Prostate gland (tissue), 2 donors: ENCODE measurements around the gene XRCC3. TPM values are rescaled to one million over a fixed set of nuclear protein-coding genes. Genes with fewer than 3 reads are reported as not detected.

ENCODE experiments used
- DNase-seq: peaks from one replicate; pipeline ENCODE4 v3.0.0-alpha.2; 2019; ENCODE audit warnings: low spot score
- H3K27ac ChIP-seq, 2 donors: fragments of 200-600 bp; sonication (generic); 2 replicates each; pipeline ENCODE4 v1.5.1; 2017 to 2019
- H3K27me3 ChIP-seq: fragments of 200-600 bp; sonication (generic); replicated peaks from 2 replicates; pipeline ENCODE4 v1.5.1; 2019; ENCODE audit not compliant: insufficient read depth
- H3K36me3 ChIP-seq, 2 donors: fragments of 200-600 bp; sonication (generic); 1 replicate in 1 of 2; 2 replicates in 1 of 2; pipeline versions ENCODE4 v1.5.1 to v1.8.1; 2017 to 2019
- H3K4me1 ChIP-seq: fragments of 200-600 bp; sonication (generic); replicated peaks from 2 replicates; pipeline ENCODE4 v1.5.1; 2019
- H3K4me3 ChIP-seq, 2 donors: fragments of 200-600 bp; sonication (generic); 2 replicates each; pipeline ENCODE4 v1.5.1; 2017 to 2019
- H3K9me3 ChIP-seq: fragments of 200-600 bp; sonication (generic); 2 replicates; pipeline ENCODE4 v1.5.1; 2017
- POLR2A ChIP-seq: fragments of 450-650 bp; IDR thresholded peaks from one replicate; pipeline ENCODE4 v1.6.1; 2016; ENCODE audit warnings: antibody characterized with exemption, mild to moderate bottlenecking
- POLR2AphosphoS5 ChIP-seq: sonication (generic); formaldehyde crosslinking; IDR thresholded peaks from one replicate; pipeline ENCODE4 v1.6.1; 2017; ENCODE audit warnings: antibody characterized with exemption
- WGBS: methylation state at CpG from one replicate; pipeline ENCODE4 v1.1.5; 2018; 5-methylcytosine and 5-hydroxymethylcytosine counted together
- intact Hi-C: fragments of 100-400 bp; cut with DNase I; formaldehyde crosslinking; loops from one replicate; pipeline ENCODE4 v1.14.2; 2022
- total RNA-seq, 2 donors: library from RNA; depleted of rRNA; stranded (reverse); fragments of >200 nt; gene quantifications; one replicate each; pipeline ENCODE4 v1.1.0, GENCODE V29; 2016
- TF ChIP-seq, protein P1 (sequence below), 4 experiments: fragments of 200-600 bp in 2 of 4; fragments of 450-650 bp in 2 of 4; sonication (generic) in 2 of 4; IDR thresholded peaks; 1 replicate in 3 of 4; 2 replicates in 1 of 4; pipeline ENCODE4 v1.5.1; 2016 to 2019; ENCODE audit warnings: antibody characterized with exemption in 4 of 4, mild to moderate bottlenecking in 2 of 4, moderate library complexity in 2 of 4

The XRCC3 gene
- total RNA-seq, 2 donors from 2014 or later: 24.7 to 33.2 TPM

DNA sequence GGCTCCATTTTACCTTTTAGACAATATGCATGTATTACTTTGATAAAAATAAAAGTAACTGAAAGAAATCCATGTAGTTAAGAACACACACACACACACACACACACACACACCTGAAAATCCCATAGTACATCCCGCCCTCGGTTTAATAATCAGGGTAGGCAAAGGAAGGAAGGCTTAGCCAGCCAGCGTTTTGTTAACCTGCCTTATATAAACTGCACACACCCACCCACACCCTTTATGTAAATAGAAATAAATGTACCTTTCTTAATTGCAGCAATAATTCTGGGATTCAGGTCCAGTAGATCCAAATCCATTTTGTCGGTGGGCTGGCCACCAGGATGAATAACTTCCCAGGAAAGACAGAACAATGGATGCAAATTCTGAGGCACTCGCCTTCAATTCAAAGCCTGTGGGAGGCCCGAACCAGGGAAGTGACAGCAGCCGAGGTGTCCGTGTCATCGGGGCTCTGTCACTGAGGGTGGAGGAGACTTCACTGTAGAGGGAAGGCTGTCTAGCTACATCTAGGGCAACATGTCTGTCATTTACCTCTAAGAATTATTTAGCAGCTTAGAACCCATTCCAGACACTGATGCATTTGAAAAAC, 4.4 kb downstream of the XRCC3 start:
- 40% methylated on average over 9 of the region's 9 CpGs for WGBS
- Histone ChIP-seq H3K4me3 (no peak overlapping the region), H3K4me1 (peaks cover 63% of the 10 kb centered on the region), H3K27ac (peak overlapping the region; percentile 83 to 88), H3K27me3 (no peaks in the 10 kb centered on the region), H3K36me3 (no peaks in the 10 kb centered on the region), H3K9me3 (no peaks in the 10 kb centered on the region)
- DNase-seq: peak; percentile 65
- TF ChIP-seq POLR2A (no peak), POLR2AphosphoS5 (peak; percentile 63)
- intact Hi-C loops: loop anchor here (10.0 kb wide), 1 partner anchor 146 kb away; the partner anchor contains the start of genes BAG5 and COA8

- intact Hi-C loops: loop anchor here (10.0 kb wide), 1 partner anchor 145 kb away; the partner anchor contains the start of genes BAG5 and COA8
- DNase-seq: no peak
- H3K4me3 ChIP-seq: no peak overlapping the region
- no peaks in the 10 kb centered on the region for H3K36me3 ChIP-seq
- peaks cover 69% of the 10 kb centered on the region for H3K4me1 ChIP-seq
- WGBS: 84% methylated on average over 15 of the region's 15 CpGs
- H3K9me3 ChIP-seq: no peaks in the 10 kb centered on the region
- TF ChIP-seq, protein P1, sequence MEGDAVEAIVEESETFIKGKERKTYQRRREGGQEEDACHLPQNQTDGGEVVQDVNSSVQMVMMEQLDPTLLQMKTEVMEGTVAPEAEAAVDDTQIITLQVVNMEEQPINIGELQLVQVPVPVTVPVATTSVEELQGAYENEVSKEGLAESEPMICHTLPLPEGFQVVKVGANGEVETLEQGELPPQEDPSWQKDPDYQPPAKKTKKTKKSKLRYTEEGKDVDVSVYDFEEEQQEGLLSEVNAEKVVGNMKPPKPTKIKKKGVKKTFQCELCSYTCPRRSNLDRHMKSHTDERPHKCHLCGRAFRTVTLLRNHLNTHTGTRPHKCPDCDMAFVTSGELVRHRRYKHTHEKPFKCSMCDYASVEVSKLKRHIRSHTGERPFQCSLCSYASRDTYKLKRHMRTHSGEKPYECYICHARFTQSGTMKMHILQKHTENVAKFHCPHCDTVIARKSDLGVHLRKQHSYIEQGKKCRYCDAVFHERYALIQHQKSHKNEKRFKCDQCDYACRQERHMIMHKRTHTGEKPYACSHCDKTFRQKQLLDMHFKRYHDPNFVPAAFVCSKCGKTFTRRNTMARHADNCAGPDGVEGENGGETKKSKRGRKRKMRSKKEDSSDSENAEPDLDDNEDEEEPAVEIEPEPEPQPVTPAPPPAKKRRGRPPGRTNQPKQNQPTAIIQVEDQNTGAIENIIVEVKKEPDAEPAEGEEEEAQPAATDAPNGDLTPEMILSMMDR (IDR thresholded peaks at IDR 0.05): no peak
- TF ChIP-seq POLR2A (no peak), POLR2AphosphoS5 (no peak)
- no peaks in the 10 kb centered on the region for H3K27me3 ChIP-seq
- H3K27ac ChIP-seq: peak overlapping the region; percentile 60 to 88
Measured at GRCh38 chr14:103709814-103710213, 5.4 kb downstream of the XRCC3 start.

DNA sequence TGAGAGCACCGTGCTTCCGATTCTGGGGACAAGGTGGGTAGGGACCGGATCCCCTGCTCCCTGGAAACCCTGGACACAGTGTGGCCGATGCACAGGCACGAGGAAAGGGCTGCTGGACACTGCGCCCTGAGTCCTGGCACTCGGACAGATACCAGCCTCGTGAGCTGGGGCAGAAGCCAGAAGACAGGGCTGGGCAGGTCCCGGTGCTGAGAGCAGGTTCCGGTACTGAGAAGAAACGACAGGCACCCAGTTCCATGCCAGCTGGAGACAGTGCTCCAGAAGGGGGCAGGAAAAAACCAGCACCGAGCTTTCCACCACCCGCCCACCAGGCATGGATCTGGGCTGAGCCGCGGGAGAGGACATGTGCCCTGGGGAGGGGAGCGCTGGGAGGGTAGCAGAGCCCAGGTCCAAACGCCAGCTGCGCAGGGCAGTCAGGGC, 6.5 kb downstream of the XRCC3 start:
- Histone ChIP-seq H3K4me1 (peaks cover 69% of the 10 kb centered on the region), H3K4me3 (no peak overlapping the region), H3K27ac (peak overlapping the region; percentile 60 to 88), H3K36me3 (no peaks in the 10 kb centered on the region), H3K9me3 (no peaks in the 10 kb centered on the region), H3K27me3 (no peaks in the 10 kb centered on the region)
- WGBS: 27% methylated on average over 18 of the region's 18 CpGs
- TF ChIP-seq, protein P1 (IDR thresholded peaks at IDR 0.05): peak in 1 of 4 experiments; percentile 20
- TF ChIP-seq POLR2A: no peak
- TF ChIP-seq POLR2AphosphoS5: peak; percentile 90
- intact Hi-C loops: no loop called here
- peak; percentile 89 for DNase-seq

- H3K4me1 ChIP-seq: peaks cover 61% of the 10 kb centered on the region
- WGBS: 67% methylated on average over 21 of the region's 29 CpGs
- no peaks in the 10 kb centered on the region for H3K27me3 ChIP-seq
- intact Hi-C loops: no loop called here
- DNase-seq: no peak
- no peak overlapping the region for H3K4me3 ChIP-seq
- H3K27ac ChIP-seq: peak overlapping the region; percentile 60 to 88
- H3K36me3 ChIP-seq: no peaks in the 10 kb centered on the region
- no peaks in the 10 kb centered on the region for H3K9me3 ChIP-seq
- TF ChIP-seq, protein P1 (IDR thresholded peaks at IDR 0.05): no peak
- TF ChIP-seq POLR2A: no peak
- no peak for TF ChIP-seq POLR2AphosphoS5
Measured at GRCh38 chr14:103707329-103708263, 7.7 kb downstream of the XRCC3 start.
